ENCODE results near the gene ORMDL2.
"Not testable (repeated sequence)": the region's sequence is repeated elsewhere in the genome, so short reads cannot be mapped to it uniquely, and the experiment has no call there.

Gene ORMDL2

GRCh38 chr12:55827806-55828205 is 10.0 kb downstream of the ORMDL2 start:
- no peak overlapping the region for H3K4me3 ChIP-seq (ENCODE audit: low read depth, low read length)

GRCh38 chr12:55828357-55828756 is 10.5 kb downstream of the ORMDL2 start:
- H3K4me3 ChIP-seq (ENCODE audit: low read depth, low read length) = no peak overlapping the region

- peak overlapping the region; percentile 94 for H3K4me3 ChIP-seq (ENCODE audit: low read depth, low read length)
Measured at GRCh38 chr12:55829967-55830600, 12.2 kb downstream of the ORMDL2 start.

GRCh38 chr12:55830601-55831446 is 13.0 kb downstream of the ORMDL2 start:
- H3K4me3 ChIP-seq (ENCODE audit: low read depth, low read length) = peak overlapping the region; percentile 94

GRCh38 chr12:55831447-55831815 is 13.6 kb downstream of the ORMDL2 start:
- H3K4me3 ChIP-seq (ENCODE audit: low read depth, low read length) = peak overlapping the region; percentile 94

GRCh38 chr12:55833056-55833455 is 15.2 kb downstream of the ORMDL2 start:
- H3K4me3 ChIP-seq (ENCODE audit: low read depth, low read length) = no peak overlapping the region

- not testable (repeated sequence) for H3K4me3 ChIP-seq (ENCODE audit: low read depth, low read length)
Measured at GRCh38 chr12:55834400-55834799, 16.6 kb downstream of the ORMDL2 start.

- H3K4me3 ChIP-seq (ENCODE audit: low read depth, low read length) = no peak overlapping the region
Measured at GRCh38 chr12:55838361-55838760, 20.5 kb downstream of the ORMDL2 start.

GRCh38 chr12:55839345-55840140 is 21.7 kb downstream of the ORMDL2 start:
- no peak overlapping the region for H3K4me3 ChIP-seq (ENCODE audit: low read depth, low read length)

GRCh38 chr12:55840581-55841351 is 22.9 kb downstream of the ORMDL2 start:
- H3K4me3 ChIP-seq (ENCODE audit: low read depth, low read length) = no peak overlapping the region

- peak within 1 kb of the TSS; percentile 18 for H3K4me3 ChIP-seq (ENCODE audit: low read depth, low read length)
Measured at GRCh38 chr12:55842681-55843429, 25.0 kb downstream of the ORMDL2 start, which contains the start of gene MMP19. MMP19 (minus strand) TSS chr12:55842936; CDS start chr12:55842830, 106 bp downstream.

- H3K4me3 ChIP-seq (ENCODE audit: low read depth, low read length) = no peak overlapping the region
Measured at GRCh38 chr12:55843431-55843830, 25.6 kb downstream of the ORMDL2 start.

GRCh38 chr12:55844961-55845360 is 27.1 kb downstream of the ORMDL2 start:
- H3K4me3 ChIP-seq (ENCODE audit: low read depth, low read length) = no peak overlapping the region

GRCh38 chr12:55845361-55845760 is 27.5 kb downstream of the ORMDL2 start:
- no peak overlapping the region for H3K4me3 ChIP-seq (ENCODE audit: low read depth, low read length)

- no peak overlapping the region for H3K4me3 ChIP-seq (ENCODE audit: low read depth, low read length)
Measured at GRCh38 chr12:55845785-55846496, 28.1 kb downstream of the ORMDL2 start.

GRCh38 chr12:55847033-55847432 is 29.2 kb downstream of the ORMDL2 start:
- no peak overlapping the region for H3K4me3 ChIP-seq (ENCODE audit: low read depth, low read length)

- H3K4me3 ChIP-seq (ENCODE audit: low read depth, low read length) = no peak overlapping the region
Measured at GRCh38 chr12:55847603-55848291, 29.9 kb downstream of the ORMDL2 start.

- H3K4me3 ChIP-seq (ENCODE audit: low read depth, low read length) = no peak overlapping the region
Measured at GRCh38 chr12:55849616-55850343, 31.9 kb downstream of the ORMDL2 start.

All from iPS-11a (cell line).